ENCODE results near the gene CXorf49B.

Gene CXorf49B

GRCh38 chrX:71809886-71810285, 46.7 kb downstream of the CXorf49B start:
- no peak overlapping the region for H3K4me3 ChIP-seq (ENCODE audit: low read length)
- no peak for TF ChIP-seq ZNF274 (IDR thresholded peaks at IDR 0.05; ENCODE audit: low read depth, low read length)

DNA sequence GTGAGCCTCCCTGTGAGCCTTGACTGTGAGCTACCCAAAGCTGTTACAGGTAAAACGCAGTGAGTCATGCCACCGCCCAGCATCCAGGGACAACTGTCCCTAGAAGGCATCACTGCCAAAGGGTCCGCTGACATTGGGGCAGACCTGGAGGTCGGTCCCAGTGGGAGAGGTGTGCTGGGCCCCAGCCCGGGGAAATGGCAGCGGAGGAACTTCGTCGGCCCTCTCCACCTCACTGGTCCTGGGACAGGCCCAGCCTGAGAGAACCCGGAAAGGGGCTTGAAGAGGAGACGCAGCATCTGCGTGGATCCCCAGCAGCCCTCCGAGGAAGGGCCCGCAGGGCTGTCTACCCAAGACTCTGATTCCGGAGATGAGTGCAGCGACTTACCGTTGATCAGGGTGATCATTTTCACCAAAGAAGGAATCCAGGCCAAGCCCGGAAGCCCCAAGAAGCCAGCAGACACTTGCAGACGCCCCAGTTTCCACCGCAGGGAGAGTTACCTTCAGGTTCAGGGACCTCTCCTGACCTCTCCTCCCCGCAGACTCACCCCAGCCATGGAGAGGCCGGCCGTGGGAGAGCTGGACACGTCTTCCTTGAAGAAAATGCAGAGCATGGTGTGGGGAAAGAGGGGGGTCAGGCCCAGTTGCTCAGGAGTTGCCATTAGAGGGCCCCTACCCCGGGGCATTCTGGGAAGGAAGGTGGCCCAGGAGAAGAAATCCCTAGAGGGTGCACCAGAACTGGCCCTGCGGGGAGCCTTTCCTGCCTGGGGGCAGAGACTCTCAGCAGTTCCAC, 51.2 kb downstream of the CXorf49B start:
- H3K4me3 ChIP-seq (ENCODE audit: low read length), result no peak overlapping the region
- no peak for TF ChIP-seq ZNF274 (IDR thresholded peaks at IDR 0.05; ENCODE audit: low read depth, low read length)

DNA sequence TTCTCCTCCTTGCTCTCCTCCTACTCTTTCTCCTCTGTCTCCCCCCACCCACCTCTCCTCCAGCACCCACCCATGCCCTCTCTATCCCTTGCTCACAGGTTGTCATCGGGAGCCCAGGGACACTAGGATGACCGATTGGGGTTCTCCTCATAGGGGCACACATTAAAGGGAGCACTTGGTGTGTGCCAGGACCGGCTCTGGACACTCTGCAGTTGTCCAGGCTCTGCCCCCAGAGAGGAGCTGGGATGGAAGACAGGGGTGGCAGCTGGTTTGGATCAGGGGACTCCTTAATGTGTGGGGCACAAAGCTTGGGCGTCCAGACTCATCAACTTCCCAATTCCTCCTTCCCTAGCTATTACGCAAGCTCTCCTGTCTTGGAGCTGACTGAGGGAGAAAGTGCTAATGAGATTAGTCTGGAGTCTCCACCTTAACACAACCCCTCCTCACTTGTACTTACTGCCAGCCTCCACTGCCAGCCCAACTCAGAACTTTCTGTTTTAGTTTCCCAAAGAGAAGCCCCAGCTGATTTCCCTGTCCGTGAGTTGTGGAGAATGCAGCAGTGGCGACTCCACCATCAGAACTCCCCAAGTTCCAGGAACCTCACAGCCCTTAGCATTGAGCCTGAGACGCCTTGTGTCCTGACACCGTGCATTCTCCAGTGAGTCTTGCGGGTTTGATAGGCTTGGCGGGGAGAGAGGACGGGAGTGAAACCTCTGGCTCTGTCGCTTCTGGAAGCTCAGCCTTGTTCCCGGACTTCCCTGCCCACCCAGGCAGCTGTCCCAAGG, 52.2 kb downstream of the CXorf49B start:
- no peak for TF ChIP-seq ZNF274 (IDR thresholded peaks at IDR 0.05; ENCODE audit: low read depth, low read length)
- H3K4me3 ChIP-seq (ENCODE audit: low read length), result no peak overlapping the region

- no peak for TF ChIP-seq ZNF274 (IDR thresholded peaks at IDR 0.05; ENCODE audit: low read depth, low read length)
- H3K4me3 ChIP-seq (ENCODE audit: low read length), result no peak overlapping the region
These were observed 52.7 kb downstream of the CXorf49B start for GRCh38 chrX:71815906-71816156.

Data from GM08714 (cell line).